NCI-H1417 treated with DMSO at 0.1 percent for 48 hours (cell line): ENCODE measurements around the gene VEGFD.

Source experiments
- DNase-seq: peaks from one replicate; lab custom pipeline; 2025; lab: John Stamatoyannopoulos, UW

VEGFD gene, protein sequence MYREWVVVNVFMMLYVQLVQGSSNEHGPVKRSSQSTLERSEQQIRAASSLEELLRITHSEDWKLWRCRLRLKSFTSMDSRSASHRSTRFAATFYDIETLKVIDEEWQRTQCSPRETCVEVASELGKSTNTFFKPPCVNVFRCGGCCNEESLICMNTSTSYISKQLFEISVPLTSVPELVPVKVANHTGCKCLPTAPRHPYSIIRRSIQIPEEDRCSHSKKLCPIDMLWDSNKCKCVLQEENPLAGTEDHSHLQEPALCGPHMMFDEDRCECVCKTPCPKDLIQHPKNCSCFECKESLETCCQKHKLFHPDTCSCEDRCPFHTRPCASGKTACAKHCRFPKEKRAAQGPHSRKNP

DNA sequence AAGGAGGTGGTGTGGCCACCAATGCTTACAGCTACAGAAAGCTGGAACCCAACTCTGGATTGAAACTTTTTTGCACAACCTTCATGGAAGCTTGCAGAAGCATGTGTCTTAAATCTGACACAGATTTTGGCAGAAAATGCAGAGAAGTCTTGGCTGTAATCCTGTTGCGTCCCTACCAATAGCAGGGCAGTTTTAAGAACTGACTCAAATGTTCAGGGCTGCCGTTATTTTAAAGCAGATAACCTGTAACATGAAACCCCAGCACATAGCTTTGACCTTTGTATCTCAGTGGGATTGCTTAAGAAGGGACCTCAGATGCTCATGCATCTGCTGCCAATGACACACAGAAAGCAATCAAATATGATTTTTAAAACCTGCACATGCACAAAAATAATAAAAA, at the start of gene VEGFD:
Gene VEGFD (minus strand): TSS at position 110 of the 400 bp plus-strand sequence. CDS start 467 bp downstream, outside the sequence.
- DNase-seq: no peak

DNA sequence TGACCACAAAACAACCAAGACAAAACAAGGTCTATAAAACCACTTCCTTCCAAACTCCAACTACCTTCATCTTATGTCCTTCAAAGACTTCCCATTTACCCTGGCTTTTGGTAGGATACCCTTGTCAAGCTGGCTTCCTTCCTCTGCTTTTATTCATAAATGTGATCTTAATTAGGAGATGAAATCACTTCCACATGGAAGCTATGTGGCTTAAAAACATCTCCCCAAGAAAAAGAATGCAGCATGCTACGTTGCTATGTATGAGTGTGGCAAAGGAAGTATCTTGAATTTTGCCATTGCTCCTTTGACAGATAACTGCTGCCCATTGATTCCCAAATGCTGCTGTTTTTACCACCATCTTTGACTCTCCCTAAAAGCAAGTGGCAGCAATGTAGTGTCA, 46.4 kb upstream of the VEGFD start:
- no peak for DNase-seq

DNA sequence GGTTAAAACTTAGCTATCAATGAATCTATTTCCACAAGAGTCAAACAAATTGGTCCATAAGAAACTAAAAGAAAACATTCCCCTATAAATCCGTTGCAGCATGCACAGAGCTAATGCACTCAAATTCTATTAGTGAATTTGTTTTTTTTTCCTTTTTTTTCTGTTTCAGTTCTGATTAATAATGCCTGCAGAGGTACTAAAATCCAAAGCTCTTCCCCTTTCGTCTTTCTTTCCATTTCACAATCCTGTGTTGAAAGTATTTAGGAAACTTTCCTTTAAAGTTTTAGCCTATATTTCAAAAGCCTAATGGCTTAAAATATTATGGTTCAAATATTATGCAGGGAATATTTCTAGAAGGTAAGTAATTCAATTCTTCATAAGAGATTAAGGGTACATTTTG, 45.9 kb upstream of the VEGFD start:
- no peak for DNase-seq

DNA sequence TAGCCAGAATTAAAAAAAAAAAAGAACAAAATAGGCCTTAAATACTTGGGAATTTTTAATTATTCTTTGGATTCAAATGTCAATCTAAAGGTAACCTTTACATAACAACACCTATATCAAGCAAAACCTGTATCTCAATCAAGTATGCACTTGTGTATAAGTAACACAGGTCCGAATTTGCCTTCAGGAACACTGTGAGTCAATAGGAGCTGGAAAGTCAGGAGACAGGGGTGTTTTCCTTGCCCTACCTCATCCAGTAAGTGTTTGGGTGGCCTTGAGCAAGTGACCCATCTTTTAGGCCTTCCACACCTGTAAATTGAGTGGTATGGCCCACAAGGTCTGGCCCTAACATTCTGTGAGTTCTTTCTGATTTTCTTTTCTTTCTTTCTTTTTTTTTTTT, 40.8 kb upstream of the VEGFD start:
- no peak for DNase-seq

DNA sequence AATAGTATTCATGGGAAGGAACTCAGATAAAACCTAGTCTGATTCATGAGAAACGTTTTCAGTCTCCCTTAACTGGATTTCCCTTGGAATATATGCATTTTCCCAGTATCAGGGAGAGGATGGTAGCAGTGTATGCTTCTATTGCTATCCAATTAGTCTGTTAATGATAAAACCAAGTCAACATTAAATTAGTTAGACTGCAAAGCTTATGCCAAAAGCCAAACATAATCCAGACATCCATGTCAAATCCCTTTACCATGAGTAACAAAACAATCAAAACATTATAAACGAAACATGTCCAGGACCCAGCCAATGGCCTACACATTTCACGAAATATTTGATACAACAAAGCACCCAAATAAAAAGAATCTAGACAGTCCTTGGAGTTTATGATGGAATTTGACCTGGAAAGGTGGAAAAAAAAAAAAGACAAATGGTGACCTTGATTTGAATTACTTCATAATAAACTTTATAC, 34.5 kb upstream of the VEGFD start:
- DNase-seq: no peak

DNA sequence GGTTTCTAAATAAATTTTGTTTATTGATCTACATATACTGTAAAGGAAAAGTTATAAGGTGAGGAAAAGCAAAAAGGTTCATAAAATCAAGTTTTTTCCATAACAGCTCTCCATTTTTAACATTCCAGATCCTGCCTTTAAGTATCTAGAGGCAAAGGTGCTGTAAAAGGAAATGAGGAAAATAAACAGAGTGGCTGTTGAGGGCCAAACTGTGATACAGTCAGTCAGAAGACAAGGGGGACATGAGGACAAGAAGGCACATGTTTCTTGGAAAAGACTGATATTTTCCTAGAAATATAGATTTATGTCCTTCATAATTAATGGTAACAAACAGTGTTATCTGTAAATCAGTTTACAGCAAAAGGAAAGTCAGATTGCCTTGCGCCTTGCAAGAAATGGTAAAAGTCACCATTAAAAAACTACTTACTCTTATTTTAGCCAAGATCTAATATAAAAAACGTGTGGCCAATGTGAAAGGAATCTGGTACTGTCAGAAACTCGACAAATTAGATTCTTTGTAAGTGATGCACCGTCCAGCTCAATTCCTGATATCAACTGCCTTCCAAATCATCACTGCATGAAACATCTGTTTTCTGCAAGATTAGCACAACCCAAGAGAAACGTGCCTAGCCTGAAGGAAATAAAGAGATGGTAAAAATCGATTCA, 34.0 kb upstream of the VEGFD start:
- no peak for DNase-seq

DNA sequence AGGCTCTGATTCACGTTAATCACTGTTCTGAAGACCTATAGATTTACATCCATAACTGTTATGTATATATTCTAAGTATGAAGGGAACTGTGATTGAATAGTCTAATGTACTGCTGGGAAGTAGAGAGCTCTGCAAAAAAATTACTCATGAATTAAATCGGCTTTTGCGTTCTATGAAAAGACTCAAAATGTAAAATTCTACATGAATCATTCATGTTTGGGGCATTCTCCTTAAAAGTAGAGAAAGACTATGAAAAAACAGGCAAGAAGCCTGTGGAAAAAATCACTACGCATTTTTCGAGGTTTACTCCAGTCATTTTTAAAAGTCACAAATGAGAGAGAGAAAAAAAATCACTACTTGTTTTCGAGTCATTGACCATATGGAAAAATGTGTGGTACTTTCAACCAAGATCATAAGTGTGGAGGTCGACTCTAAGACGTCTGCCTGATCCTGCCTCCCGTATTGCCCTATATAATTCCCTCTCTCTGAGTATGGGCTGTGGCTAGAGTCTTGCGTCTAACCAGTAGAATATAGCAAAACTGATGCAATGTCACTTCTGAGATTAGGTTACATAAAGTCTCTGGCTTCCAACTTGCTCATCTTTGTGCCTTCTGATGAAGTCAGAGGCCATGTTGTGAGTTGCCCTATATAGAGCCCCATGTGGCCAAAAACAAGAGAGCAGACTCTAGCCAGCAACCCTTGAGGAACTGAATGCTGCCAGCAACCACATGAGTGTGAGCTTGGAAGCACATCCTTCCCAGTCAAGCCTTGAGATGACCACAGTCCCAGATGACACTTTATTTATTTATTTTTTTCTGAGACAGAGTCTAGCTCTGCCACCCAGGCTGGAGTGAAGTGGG, 32.1 kb upstream of the VEGFD start:
- no peak for DNase-seq

DNA sequence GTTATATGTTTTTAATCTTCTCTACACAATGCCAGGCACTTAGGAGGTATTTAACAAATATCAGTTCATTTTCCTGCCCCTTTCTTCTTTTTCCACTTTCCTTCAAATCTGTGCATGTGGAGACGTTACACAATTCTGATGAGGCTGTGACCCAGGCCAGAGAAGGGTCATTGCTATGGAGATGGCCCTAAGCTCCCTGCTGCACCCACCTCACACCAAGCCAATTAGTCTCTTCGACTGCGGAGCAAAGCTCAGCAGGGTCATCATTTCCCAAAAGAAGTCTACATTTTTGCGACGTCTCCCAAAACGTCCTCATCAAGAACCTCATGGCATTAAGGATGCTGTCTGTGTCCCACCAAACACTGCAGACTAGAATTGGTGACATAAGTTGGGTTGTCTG, 28.9 kb upstream of the VEGFD start:
- no peak for DNase-seq

DNA sequence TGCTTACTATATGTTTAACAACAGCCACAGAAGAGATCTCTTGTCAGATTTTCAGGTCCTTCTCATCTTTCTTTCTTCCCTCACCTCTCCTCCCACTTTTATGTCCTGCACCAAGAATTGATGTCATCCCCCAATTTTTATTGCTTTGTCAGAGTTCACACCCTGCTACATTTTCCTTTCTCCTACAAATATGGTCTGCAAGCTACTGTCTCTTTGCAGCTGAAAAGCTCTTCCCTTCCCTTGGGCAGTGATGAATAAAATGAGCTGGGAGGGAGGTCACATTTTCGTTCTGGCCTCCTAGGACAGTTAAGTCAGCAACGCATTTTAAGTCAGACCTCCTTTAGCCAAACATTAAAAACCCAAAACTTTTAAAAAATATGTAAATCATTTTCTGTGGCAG, 26.7 kb upstream of the VEGFD start:
- DNase-seq: no peak

DNA sequence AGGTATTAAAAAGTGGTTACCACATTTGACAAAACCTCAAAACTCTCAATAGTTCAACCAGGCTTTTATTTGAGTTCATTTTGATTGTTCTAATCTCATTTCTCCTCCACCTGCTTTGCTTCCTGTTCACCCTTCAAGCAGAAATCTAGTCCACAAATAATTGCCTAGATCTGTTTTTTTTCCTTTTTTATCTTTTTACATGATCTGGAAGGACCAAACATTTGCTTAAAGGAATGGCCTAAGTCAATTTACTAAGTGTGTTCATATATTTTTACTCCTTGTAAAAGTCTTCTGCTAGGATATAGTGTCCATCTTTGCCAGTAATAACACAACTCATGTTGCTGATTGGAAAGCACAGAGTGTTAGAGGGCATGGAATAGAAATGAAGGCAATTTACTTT, 26.2 kb upstream of the VEGFD start:
- DNase-seq: no peak

DNA sequence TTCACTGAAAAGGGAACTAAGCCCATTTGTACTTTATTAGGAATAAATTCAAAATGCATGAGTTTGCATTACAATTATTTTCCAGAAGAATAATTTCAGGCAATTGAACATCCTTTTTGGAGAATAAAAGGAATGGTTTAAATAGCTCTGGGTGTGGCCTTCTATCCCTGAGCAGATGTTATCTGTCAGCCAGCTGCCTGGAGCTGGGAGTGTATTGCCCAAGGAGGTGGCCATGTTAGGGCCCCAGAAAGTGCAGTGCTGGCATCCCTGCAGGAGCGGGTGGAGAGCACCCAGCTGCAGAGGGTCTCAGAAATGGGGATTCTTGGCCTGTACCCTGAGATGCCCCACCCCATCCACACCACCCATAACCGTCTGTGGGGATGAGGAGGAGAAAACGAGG, 21.6 kb upstream of the VEGFD start:
- no peak for DNase-seq

DNA sequence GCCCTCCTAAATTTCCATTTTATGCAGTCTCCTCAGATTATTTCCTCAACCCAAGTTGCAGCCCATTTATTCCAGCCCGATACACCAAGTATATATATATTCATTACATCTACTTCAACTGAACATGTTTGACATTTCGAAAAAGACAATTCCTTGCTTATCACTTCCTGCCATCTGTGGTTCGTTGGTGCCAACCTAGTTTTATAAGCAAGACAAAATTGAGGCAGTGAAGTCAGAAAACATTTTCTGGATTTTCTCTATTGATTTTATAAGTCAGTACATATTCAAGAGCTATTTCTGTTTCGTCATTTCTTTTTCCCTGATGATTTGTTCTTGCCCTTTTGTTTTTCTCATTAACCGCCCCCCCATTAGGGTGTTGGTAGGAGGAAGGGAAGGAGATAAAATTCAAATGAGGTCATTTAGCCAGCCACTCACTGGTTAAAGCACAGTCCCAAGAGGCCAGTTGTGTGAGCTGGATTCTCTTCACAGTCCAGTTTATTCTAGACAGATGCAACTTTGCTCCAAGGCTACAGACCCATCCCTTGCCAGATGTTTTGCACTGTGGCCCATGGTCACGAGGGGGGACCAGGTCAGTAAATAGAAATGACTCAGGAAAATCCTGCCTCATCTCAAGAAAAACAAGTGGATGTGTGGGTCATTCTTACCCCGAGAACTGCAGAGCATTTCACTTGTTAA, 20.3 kb upstream of the VEGFD start:
- no peak for DNase-seq

DNA sequence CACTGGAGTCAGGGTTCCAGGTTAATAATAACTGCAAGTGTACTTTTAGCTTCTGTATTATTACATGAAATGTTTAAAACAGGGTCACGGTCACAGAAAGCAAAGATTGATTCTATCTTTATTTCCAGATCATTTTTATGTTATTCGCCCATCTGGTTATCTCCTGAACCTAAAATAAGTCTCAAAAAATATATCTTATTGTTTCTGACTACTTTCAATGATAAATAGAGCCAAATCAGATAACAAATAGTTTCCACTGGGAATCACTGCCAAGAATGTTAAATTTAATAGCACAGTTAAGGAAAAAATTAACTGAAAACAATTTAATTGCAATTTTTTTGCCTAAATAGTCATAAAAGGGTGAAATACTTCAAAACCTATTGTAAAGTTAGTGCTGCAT, 17.2 kb upstream of the VEGFD start:
- DNase-seq: no peak

DNA sequence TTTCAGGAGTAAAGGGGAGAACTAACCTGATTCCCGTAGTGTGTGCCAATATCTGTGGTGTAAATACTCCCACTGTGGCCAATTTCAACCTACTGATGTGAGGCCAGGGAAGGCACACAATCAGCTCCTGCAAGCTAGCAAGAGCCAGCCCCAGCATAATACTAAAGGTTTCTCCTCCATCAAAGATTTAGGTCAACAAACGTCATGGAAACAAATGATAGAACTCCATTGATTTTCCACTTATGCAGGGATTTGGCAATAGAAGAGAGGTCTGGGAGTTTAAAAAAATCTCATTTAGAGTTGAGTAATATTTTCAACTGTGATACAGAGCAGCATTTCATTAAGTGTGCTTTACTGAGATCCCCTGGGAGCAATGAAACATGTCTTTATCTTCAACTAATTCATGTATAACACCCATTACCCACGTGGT, 15.8 kb upstream of the VEGFD start:
- no peak for DNase-seq

DNA sequence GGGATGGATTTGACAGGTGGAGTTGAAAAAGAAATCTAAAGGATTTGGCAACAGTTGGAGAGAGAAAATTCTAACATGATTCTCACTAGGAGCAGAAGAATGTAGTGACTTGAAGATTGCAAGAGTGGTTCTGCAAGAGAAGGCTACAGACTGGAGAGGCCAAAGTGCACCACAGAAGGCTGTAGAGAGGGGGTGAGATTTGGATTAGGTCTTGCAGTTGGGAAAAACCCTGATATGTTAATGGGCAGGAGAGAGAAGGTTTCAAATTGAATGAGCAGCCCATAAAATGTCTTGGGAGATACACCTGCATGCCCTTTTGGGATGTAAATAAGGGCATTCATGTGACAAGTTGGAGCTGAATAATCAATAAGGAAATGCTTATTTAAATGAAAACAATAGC, 14.7 kb upstream of the VEGFD start:
- no peak for DNase-seq

DNA sequence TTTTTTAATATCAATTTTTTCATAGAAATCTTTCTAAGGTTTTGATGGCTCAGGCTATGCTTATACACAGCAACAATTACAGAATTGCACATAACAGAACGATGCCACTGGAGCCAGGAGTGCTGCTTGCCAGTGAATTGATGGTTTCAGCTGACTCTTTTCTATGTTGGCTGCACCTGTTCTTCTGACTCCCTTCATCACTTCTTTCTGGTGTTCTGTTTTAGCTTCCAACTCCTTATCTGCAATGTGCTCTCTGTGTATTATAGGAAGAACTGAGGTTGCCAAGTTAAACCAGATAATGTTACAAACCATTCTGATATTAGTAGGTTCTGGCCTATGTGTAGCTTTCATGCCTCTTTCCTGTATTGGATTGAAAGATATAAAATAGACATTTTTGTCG, 11.6 kb upstream of the VEGFD start:
- DNase-seq: no peak

DNA sequence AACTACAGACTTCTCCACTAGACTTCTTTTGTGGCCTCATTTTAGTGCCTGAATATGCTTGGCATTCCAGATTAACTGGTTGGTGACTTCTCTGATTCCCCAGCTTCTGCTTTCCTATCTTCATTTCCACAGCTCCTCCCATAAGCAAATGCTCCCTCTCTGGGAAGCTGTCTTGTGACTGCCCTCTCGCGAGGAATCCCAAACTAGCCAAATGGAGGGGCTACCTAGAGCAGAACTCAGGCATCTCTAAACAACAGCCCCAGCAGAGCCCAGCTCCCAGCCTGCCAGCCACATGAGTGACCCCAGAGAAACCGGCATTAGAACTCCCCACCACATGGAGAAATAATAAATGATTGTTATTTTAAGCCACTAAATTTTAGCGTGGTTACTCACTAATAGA, 7.6 kb upstream of the VEGFD start:
- DNase-seq: no peak

DNA sequence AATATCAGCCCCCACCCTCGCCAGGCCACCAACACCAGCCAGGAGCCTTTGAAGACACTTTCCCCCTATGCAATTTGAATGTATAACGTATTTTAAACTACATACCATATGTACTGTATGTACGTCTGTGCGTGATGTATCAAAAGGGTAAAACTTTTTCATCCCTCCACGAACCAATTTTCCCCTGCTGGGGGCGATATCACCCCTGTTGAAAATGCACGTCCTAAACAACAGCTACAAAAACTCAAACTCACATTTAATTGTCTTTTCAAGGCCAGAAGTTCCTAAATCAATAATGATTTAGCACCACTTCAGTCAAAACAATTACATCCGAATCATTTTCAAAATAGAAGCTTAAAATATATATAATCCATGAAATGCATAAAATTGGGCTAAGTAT, 1.4 kb downstream of the VEGFD start:
- no peak for DNase-seq

DNA sequence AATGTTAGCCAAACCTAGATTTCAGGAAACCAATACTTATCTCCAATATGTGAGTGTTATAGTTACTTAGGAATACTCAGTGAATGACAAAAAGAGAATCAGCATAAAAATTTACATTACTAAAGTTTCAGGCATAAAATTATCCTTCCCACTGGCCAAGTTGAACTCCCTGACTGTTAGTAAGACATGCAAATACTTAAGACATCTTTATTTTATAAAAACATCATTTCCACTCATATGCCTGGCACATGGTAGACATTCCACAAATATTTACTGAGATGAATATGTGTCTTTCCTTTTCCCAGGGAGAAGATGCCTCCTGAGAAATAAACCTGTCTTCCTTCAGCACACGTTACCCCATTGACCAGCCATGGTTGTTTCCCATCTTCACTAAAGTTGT, 7.3 kb downstream of the VEGFD start:
- DNase-seq: no peak

DNA sequence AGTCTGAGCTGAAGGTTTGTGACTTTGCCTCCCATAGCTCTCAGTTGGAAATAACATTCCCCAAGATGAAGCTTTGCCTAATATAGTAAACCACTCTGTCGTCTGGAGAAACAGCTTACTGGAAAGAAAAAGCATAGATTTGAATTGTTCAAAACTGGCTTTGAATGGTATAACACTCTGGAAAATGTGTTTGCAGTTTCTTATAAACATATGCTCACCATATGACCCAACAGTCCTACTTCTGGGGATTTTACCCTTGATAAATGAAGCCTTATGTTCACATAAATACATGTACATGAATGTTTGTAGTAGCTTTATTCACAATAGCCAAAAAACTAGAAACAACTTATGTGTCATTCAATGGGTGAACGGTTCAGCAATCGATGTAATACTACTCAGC, 10.2 kb downstream of the VEGFD start:
- DNase-seq: no peak

DNA sequence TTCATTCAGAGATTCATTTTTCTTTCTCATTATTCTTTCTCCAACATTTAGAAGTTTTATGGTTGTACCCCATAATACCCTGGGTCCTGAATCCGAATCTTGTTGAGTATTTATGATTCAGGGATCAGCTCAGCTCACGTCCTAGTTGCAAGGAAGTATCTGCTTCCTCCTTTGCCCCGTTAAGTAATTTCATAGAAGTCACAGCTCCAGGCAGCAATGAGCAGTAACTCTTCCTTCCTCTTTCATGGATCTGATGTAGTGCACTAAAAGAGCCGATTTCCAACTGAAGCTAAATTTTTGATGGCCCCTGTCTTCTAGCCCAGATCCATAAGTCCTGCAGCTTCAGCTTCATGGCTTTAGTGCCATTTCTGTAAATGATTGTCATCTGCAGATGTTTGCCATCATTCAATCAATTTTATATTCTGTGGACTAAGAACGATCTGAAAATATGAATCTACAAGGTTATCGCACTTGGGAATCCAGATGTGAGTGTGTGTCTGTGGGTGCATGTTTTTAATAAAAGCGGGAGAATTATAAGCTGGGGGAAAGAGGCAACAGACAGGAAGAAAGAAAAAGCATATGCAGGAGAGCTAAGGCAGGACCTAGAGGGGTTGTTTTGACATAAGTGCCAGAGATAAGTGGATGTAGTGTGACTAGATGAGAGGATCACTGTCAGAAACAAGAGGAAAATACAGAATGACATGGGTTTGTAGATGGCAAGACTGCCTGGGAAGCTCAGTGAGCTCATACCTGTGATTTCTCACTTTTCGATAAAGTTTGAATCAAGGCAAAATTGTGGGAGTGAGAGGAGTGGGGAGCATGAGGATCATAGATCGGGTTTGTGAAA, 17.5 kb downstream of the VEGFD start:
- no peak for DNase-seq
